ENCODE results near the gene GINS3. TPM values are rescaled to one million over a fixed set of nuclear protein-coding genes. Genes with fewer than 3 reads are reported as not detected.

Gene GINS3
- 24.1 and 25.0 TPM in 2 replicates for total RNA-seq

GRCh38 chr16:58392215-58393137 lies at the start of gene GINS3:
Gene GINS3, plus strand, starts transcription at chr16:58392471. Its CDS starts 131 bp downstream, at chr16:58392602.
- Mint-ChIP-seq H3K9me3 (peaks cover 12% of the 10 kb centered on the region), H3K4me3 (peak within 1 kb of the TSS; percentile 98), H3K36me3 (ENCODE audit: low read depth) (peaks cover 14% of the 10 kb centered on the region), H3K27me3 (peaks cover 16% of the 10 kb centered on the region), H3K4me1 (peaks cover 17% of the 10 kb centered on the region), H3K27ac (peak within 1 kb of the TSS; percentile 96)
- intact Hi-C loops (cut with micrococcal nuclease), result loop anchor here (1.0 to 2.0 kb wide), 4 partner anchors 102 to 340 kb away; partner anchors contain the start of gene CFAP20
- DNase-seq, result peak; percentile 96

GRCh38 chr16:58343562-58343961 lies 48.7 kb upstream of the GINS3 start:
- no peak for DNase-seq
- peaks cover 26% of the 10 kb centered on the region for H3K27me3 Mint-ChIP-seq
- H3K36me3 Mint-ChIP-seq (ENCODE audit: low read depth), result no peaks in the 10 kb centered on the region
- no peaks in the 10 kb centered on the region for H3K9me3 Mint-ChIP-seq
- H3K27ac Mint-ChIP-seq, result no peak overlapping the region
- intact Hi-C loops (cut with micrococcal nuclease), result no loop called here
- no peak overlapping the region for H3K4me3 Mint-ChIP-seq
- no peaks in the 10 kb centered on the region for H3K4me1 Mint-ChIP-seq

- H3K27ac Mint-ChIP-seq, result no peak overlapping the region
- no peaks in the 10 kb centered on the region for H3K36me3 Mint-ChIP-seq (ENCODE audit: low read depth)
- no peaks in the 10 kb centered on the region for H3K4me1 Mint-ChIP-seq
- DNase-seq, result no peak
- H3K27me3 Mint-ChIP-seq, result peaks cover 32% of the 10 kb centered on the region
- no peaks in the 10 kb centered on the region for H3K9me3 Mint-ChIP-seq
- H3K4me3 Mint-ChIP-seq, result no peak overlapping the region
- intact Hi-C loops (cut with micrococcal nuclease), result no loop called here
Observed at GRCh38 chr16:58345574-58346354, 46.5 kb upstream of the GINS3 start.

GRCh38 chr16:58346831-58347371 lies 45.4 kb upstream of the GINS3 start:
- DNase-seq, result no peak
- Mint-ChIP-seq H3K27me3 (peaks cover 34% of the 10 kb centered on the region), H3K9me3 (no peaks in the 10 kb centered on the region), H3K36me3 (ENCODE audit: low read depth) (no peaks in the 10 kb centered on the region), H3K27ac (no peak overlapping the region), H3K4me3 (no peak overlapping the region), H3K4me1 (no peaks in the 10 kb centered on the region)
- intact Hi-C loops (cut with micrococcal nuclease), result no loop called here

GRCh38 chr16:58348986-58349385 lies 43.3 kb upstream of the GINS3 start:
- H3K4me1 Mint-ChIP-seq, result no peaks in the 10 kb centered on the region
- no peaks in the 10 kb centered on the region for H3K36me3 Mint-ChIP-seq (ENCODE audit: low read depth)
- no peak for DNase-seq
- H3K27ac Mint-ChIP-seq, result no peak overlapping the region
- peaks cover 29% of the 10 kb centered on the region for H3K27me3 Mint-ChIP-seq
- H3K4me3 Mint-ChIP-seq, result no peak overlapping the region
- H3K9me3 Mint-ChIP-seq, result no peaks in the 10 kb centered on the region
- intact Hi-C loops (cut with micrococcal nuclease), result no loop called here

- Mint-ChIP-seq H3K4me1 (no peaks in the 10 kb centered on the region), H3K9me3 (no peaks in the 10 kb centered on the region), H3K4me3 (no peak overlapping the region), H3K36me3 (ENCODE audit: low read depth) (no peaks in the 10 kb centered on the region), H3K27me3 (peaks cover 32% of the 10 kb centered on the region), H3K27ac (no peak overlapping the region)
- DNase-seq, result no peak
- intact Hi-C loops (cut with micrococcal nuclease), result no loop called here
Observed at GRCh38 chr16:58352690-58353089, 39.6 kb upstream of the GINS3 start.

GRCh38 chr16:58360041-58360634 lies 32.1 kb upstream of the GINS3 start:
- Mint-ChIP-seq H3K4me3 (no peak overlapping the region), H3K27me3 (peaks cover 15% of the 10 kb centered on the region), H3K27ac (no peak overlapping the region), H3K36me3 (ENCODE audit: low read depth) (peaks cover 1% of the 10 kb centered on the region), H3K9me3 (peaks cover 17% of the 10 kb centered on the region), H3K4me1 (peaks cover 2% of the 10 kb centered on the region)
- DNase-seq, result no peak
- intact Hi-C loops (cut with micrococcal nuclease), result no loop called here

GRCh38 chr16:58361726-58362125 lies 30.5 kb upstream of the GINS3 start:
- intact Hi-C loops (cut with micrococcal nuclease), result no loop called here
- H3K36me3 Mint-ChIP-seq (ENCODE audit: low read depth), result peaks cover 1% of the 10 kb centered on the region
- H3K4me3 Mint-ChIP-seq, result no peak overlapping the region
- H3K9me3 Mint-ChIP-seq, result peaks cover 17% of the 10 kb centered on the region
- peaks cover 11% of the 10 kb centered on the region for H3K27me3 Mint-ChIP-seq
- H3K27ac Mint-ChIP-seq, result no peak overlapping the region
- DNase-seq, result no peak
- peaks cover 2% of the 10 kb centered on the region for H3K4me1 Mint-ChIP-seq

- peaks cover 17% of the 10 kb centered on the region for H3K27me3 Mint-ChIP-seq
- DNase-seq, result no peak
- H3K4me1 Mint-ChIP-seq, result peaks cover 2% of the 10 kb centered on the region
- no peak overlapping the region for H3K4me3 Mint-ChIP-seq
- H3K9me3 Mint-ChIP-seq, result peaks cover 11% of the 10 kb centered on the region
- intact Hi-C loops (cut with micrococcal nuclease), result no loop called here
- H3K36me3 Mint-ChIP-seq (ENCODE audit: low read depth), result peaks cover 1% of the 10 kb centered on the region
- no peak overlapping the region for H3K27ac Mint-ChIP-seq
Observed at GRCh38 chr16:58363746-58364393, 28.4 kb upstream of the GINS3 start.

GRCh38 chr16:58365623-58366022 lies 26.6 kb upstream of the GINS3 start:
- Mint-ChIP-seq H3K9me3 (peaks cover 3% of the 10 kb centered on the region), H3K36me3 (ENCODE audit: low read depth) (peaks cover 1% of the 10 kb centered on the region), H3K4me1 (no peaks in the 10 kb centered on the region), H3K4me3 (no peak overlapping the region), H3K27me3 (peaks cover 15% of the 10 kb centered on the region), H3K27ac (no peak overlapping the region)
- intact Hi-C loops (cut with micrococcal nuclease), result no loop called here
- no peak for DNase-seq

GRCh38 chr16:58366247-58367031 lies 25.8 kb upstream of the GINS3 start:
- H3K4me3 Mint-ChIP-seq, result no peak overlapping the region
- peaks cover 1% of the 10 kb centered on the region for H3K36me3 Mint-ChIP-seq (ENCODE audit: low read depth)
- DNase-seq, result no peak
- intact Hi-C loops (cut with micrococcal nuclease), result no loop called here
- H3K27ac Mint-ChIP-seq, result no peak overlapping the region
- H3K9me3 Mint-ChIP-seq, result peaks cover 3% of the 10 kb centered on the region
- H3K4me1 Mint-ChIP-seq, result no peaks in the 10 kb centered on the region
- H3K27me3 Mint-ChIP-seq, result peaks cover 15% of the 10 kb centered on the region

GRCh38 chr16:58367252-58367651 lies 25.0 kb upstream of the GINS3 start:
- H3K27me3 Mint-ChIP-seq, result peaks cover 19% of the 10 kb centered on the region
- intact Hi-C loops (cut with micrococcal nuclease), result no loop called here
- no peak overlapping the region for H3K4me3 Mint-ChIP-seq
- DNase-seq, result no peak
- H3K27ac Mint-ChIP-seq, result no peak overlapping the region
- no peaks in the 10 kb centered on the region for H3K36me3 Mint-ChIP-seq (ENCODE audit: low read depth)
- no peaks in the 10 kb centered on the region for H3K4me1 Mint-ChIP-seq
- no peaks in the 10 kb centered on the region for H3K9me3 Mint-ChIP-seq

GRCh38 chr16:58371841-58372240 lies 20.4 kb upstream of the GINS3 start:
- peaks cover 29% of the 10 kb centered on the region for H3K27me3 Mint-ChIP-seq
- no peaks in the 10 kb centered on the region for H3K36me3 Mint-ChIP-seq (ENCODE audit: low read depth)
- intact Hi-C loops (cut with micrococcal nuclease), result no loop called here
- no peak for DNase-seq
- H3K27ac Mint-ChIP-seq, result no peak overlapping the region
- no peak overlapping the region for H3K4me3 Mint-ChIP-seq
- H3K4me1 Mint-ChIP-seq, result no peaks in the 10 kb centered on the region
- no peaks in the 10 kb centered on the region for H3K9me3 Mint-ChIP-seq
